GM19099 (cell line): ENCODE measurements around the gene ENTPD8.

Experiments used
- POLR2A ChIP-seq: IDR thresholded peaks from 3 replicates; pipeline ENCODE4 v1.6.1; 2011; ENCODE audit warnings: low read depth; ENCODE audit not compliant: insufficient read length; ENCODE audit errors: extremely low read depth

ENTPD8 gene

GRCh38 chr9:137406085-137406760 lies 34.9 kb downstream of the ENTPD8 start:
- TF ChIP-seq POLR2A, result no peak

- TF ChIP-seq POLR2A, result no peak
Measured at GRCh38 chr9:137405677-137406081, 35.5 kb downstream of the ENTPD8 start.

GRCh38 chr9:137404961-137405567 lies 36.1 kb downstream of the ENTPD8 start:
- TF ChIP-seq POLR2A, result no peak

- no peak for TF ChIP-seq POLR2A
Measured at GRCh38 chr9:137403269-137403668, 37.9 kb downstream of the ENTPD8 start.

- no peak for TF ChIP-seq POLR2A
Measured at GRCh38 chr9:137402746-137403145, 38.4 kb downstream of the ENTPD8 start.

- TF ChIP-seq POLR2A, result no peak
Measured at GRCh38 chr9:137398561-137399468, 42.3 kb downstream of the ENTPD8 start.

DNA sequence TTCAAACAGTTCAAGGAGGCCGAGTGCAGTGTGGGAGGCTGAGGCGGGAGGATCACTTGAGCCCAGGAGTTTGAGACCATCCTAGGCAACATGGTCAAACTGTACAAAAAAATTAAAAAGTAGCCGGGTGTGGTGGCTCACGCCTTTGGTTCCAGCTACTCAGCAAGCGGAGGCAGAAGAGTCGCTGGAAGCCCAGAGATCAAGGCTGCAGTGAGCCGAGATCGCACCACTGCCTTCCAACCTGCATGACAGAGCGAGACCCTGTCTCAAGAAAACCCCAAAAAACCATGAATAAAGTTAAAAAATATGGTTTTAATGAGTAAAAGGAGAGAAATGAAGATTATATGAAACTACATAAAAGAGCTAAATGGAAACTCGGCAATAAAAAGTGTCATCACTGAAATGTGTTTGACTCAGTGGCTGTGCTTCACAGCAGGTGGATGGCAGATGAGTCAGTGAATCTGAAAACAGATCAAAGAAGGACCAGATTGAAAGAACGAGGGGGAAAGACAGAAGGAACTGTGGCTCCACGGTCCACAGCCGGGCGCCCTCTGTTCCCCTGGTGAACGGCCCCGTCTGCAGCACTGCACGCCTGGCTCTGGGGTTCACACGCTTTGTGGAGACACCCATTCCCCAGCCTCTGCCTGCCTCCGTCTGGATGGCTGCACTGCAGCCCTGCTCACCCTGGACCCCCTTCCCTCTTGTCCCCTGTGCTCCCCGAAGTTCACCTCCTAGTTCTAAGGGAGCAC lies 43.3 kb downstream of the ENTPD8 start:
- TF ChIP-seq POLR2A, result no peak

DNA sequence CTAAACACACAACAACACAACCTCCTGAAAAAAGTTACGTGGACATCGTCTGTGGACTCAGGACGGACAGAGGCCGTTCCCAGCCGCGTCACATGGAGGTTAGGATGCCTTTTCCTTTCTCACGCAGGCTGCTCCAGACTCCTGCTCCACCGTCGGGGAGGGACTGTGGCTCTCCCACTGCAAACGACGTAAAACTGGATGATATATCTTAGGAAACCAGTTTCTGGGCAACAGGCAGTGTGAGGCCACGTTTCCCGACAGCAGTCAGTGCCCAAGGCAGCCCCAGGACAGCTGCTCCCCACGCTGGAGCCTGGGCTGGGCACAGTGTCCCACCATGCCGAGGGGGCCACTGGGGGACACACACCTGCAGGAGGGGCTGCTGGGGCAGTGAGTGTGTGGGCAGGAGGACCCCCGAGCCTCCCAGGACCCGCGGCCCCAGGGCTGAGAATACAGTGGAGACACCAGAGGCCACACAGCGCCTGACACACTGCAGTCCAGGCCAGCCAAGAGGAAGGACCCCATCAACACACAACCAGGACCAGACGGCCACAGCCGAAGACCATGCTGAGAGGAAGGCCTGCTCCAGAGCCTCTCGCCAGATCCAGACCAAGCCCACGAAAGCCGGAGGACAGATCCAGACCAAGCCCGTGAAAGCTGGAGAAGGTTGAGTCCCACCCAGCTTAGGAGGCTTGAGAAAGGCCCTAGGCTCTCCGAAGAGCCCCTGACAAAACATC lies 44.4 kb downstream of the ENTPD8 start:
- no peak for TF ChIP-seq POLR2A

GRCh38 chr9:137396227-137396626 lies 44.9 kb downstream of the ENTPD8 start:
- TF ChIP-seq POLR2A, result no peak

DNA sequence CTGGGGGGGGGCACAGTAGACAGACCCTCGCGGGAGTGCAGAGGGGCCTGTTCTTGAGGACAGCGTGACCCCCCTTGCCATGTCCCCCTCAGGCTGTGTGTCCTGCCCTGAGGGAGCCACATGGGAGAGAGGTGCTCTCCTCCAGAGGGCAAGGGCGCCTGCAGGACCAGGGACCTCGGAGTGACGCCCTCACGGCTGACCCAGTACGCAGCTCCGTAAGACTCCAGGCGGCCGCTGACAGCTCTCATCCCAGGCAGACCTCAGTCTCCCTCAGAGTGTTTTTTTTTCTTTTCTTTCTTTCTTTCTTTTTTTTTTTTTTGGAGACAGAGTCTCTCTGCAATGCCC lies 45.5 kb downstream of the ENTPD8 start:
- TF ChIP-seq POLR2A, result no peak

GRCh38 chr9:137394866-137395665 lies 46.1 kb downstream of the ENTPD8 start:
- no peak for TF ChIP-seq POLR2A

GRCh38 chr9:137393176-137394150 lies 47.7 kb downstream of the ENTPD8 start:
- no peak for TF ChIP-seq POLR2A
